Pons (tissue), 1 donor: Measurements from ENCODE around the gene SPEN.
"Not testable (repeated sequence)": the region's sequence is repeated elsewhere in the genome, so short reads cannot be mapped to it uniquely, and the experiment has no call there.

Source experiments
- DNase-seq: peaks from one replicate; pipeline ENCODE4 v3.0.0-alpha.2; 2016; ENCODE audit warnings: low spot score

Gene SPEN, protein sequence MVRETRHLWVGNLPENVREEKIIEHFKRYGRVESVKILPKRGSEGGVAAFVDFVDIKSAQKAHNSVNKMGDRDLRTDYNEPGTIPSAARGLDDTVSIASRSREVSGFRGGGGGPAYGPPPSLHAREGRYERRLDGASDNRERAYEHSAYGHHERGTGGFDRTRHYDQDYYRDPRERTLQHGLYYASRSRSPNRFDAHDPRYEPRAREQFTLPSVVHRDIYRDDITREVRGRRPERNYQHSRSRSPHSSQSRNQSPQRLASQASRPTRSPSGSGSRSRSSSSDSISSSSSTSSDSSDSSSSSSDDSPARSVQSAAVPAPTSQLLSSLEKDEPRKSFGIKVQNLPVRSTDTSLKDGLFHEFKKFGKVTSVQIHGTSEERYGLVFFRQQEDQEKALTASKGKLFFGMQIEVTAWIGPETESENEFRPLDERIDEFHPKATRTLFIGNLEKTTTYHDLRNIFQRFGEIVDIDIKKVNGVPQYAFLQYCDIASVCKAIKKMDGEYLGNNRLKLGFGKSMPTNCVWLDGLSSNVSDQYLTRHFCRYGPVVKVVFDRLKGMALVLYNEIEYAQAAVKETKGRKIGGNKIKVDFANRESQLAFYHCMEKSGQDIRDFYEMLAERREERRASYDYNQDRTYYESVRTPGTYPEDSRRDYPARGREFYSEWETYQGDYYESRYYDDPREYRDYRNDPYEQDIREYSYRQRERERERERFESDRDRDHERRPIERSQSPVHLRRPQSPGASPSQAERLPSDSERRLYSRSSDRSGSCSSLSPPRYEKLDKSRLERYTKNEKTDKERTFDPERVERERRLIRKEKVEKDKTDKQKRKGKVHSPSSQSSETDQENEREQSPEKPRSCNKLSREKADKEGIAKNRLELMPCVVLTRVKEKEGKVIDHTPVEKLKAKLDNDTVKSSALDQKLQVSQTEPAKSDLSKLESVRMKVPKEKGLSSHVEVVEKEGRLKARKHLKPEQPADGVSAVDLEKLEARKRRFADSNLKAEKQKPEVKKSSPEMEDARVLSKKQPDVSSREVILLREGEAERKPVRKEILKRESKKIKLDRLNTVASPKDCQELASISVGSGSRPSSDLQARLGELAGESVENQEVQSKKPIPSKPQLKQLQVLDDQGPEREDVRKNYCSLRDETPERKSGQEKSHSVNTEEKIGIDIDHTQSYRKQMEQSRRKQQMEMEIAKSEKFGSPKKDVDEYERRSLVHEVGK (N-terminal part only)

GRCh38 chr1:15847100-15847892, at the start of gene SPEN:
TSS of gene SPEN (plus strand) at chr1:15847707. CDS start at chr1:15848068, 361 bp downstream.
- DNase-seq, result peak; percentile 99

- DNase-seq, result no peak
Observed at GRCh38 chr1:15799004-15799867, 48.3 kb upstream of the SPEN start.

GRCh38 chr1:15799928-15800835, 47.3 kb upstream of the SPEN start:
- no peak for DNase-seq

- no peak for DNase-seq
Observed at GRCh38 chr1:15802234-15802965, 45.1 kb upstream of the SPEN start.

GRCh38 chr1:15803380-15803779, 44.1 kb upstream of the SPEN start:
- peak; percentile 14 for DNase-seq

GRCh38 chr1:15804060-15804459, 43.4 kb upstream of the SPEN start:
- no peak for DNase-seq

GRCh38 chr1:15807121-15807520, 40.4 kb upstream of the SPEN start:
- no peak for DNase-seq

DNA sequence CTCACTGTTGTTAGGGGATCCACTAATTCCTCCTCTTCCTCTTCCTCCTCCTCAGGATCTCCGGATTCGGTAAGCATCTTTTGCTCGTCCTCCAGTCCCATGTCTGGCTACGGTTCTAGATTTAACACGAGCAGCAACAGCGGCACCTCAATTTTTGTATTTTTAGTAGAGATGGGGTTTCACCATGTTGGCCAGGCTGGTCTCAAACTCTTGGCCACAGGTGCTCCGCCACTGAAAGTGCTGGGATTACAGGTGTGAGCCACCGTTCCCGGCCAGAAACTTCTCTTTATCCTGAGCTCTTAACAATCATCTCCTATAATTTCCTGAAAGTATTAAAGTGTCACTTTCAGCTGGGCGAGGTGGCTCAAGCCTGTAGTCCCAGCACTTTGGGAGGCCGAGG, 40.0 kb upstream of the SPEN start, which contains the start of gene UQCRHL:
Gene UQCRHL, minus strand, starts transcription at position 101 of the 400 bp plus-strand sequence. Its CDS starts 0 bp downstream, at position 101.
- DNase-seq, result not testable (repeated sequence)

DNA sequence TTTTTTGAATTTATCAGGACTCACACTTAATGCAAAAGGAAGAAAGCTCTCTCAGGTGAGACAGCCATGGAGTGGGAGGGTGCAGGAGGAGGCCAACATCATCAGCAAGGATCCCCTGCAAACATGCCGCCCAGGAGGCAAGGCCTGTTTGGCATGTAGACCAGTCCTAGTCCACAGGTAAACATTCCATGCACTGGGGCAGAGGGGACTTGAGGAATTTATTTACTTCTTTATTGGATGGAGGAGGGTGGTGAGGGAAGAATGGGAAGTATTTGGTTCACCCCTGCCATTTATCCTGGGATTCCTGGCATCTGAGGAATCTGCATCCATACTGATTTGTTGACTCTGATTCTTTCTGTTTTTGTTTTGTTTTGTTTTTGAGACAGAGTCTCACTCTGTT, 38.6 kb upstream of the SPEN start:
- no peak for DNase-seq

- DNase-seq, result peak; percentile 41
Observed at GRCh38 chr1:15810073-15810472, 37.4 kb upstream of the SPEN start.

DNA sequence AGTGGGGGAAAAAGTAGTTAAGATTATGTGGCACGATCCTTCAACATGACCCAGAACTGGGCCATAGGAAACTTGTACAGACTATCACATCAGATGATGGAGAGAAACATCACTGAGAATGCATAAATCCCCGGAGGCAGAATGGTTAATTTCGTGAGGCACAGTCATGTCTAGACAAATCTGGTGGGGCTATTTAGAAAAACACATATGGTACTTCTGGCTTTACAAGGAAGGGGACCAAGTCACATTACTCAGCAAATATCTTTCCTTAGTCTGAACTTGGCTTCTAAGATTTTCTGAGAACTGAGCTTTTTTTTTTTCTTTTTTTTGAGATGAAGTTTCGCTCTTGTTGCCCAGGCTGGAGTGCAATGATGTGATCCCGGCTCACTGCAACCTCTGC, 30.8 kb upstream of the SPEN start:
- DNase-seq, result no peak

GRCh38 chr1:15820478-15820877, 27.0 kb upstream of the SPEN start:
- DNase-seq, result no peak

GRCh38 chr1:15825800-15826199, 21.7 kb upstream of the SPEN start:
- no peak for DNase-seq

DNA sequence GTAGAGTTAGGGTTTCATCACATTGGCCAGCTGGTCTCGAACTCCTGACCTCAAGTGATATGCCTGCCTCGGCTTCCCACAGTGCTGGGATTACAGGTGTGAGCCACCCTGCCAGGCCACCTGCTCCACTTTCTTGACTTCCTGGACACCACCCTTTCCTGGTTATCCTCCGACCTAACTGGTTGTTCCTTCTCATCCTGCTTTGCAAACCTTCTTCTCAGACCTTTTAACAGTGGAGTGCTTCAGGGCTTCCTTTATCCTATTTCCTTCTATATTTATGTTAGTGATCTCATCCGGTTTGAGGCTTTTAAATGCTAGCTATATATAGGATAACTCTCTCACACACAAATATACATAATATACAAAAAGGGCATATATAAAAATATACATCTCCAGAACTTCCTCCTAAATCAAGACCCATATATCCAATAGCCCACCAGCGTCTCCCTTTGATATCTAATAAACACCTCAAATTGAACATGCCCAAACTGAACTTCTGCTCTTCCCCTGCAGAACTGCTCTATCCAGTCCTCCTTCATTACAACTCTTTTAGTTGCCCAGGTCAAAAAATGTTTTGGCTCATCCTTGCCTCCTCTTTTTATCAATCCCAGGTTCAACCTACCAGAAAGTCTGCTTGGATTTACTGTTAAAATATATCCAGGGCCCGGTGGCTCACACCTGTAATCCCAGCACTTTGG, 20.5 kb upstream of the SPEN start:
- DNase-seq, result no peak

GRCh38 chr1:15827567-15827966, 19.9 kb upstream of the SPEN start:
- not testable (repeated sequence) for DNase-seq

- not testable (repeated sequence) for DNase-seq
Observed at GRCh38 chr1:15828931-15829330, 18.6 kb upstream of the SPEN start.

DNA sequence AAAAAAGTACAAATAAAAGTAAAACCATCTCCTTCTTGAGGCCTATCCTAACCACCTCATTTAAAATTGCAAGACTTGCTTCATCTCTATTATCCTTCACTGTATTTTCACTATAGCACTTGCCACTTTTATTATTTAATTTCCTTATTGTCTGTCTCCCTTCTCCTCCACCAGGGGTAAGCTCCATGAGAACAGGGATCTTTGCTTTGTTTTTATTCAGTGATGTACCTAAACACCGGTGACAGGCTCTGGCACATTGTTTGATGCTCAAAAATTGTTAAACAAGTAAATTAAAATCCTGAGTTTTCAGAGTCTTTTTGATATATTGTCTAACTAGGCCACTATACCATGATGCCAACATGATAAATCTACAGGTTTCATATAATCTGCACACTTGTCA, 17.2 kb upstream of the SPEN start:
- no peak for DNase-seq
